ENCODE data around the gene SND1.

SND1 gene

GRCh38 chr7:127812540-127812939 is 160.5 kb downstream of the SND1 start:
- H3K4me1 ChIP-seq: peaks cover 9 to 46% (median 18%) of the 10 kb centered on the region in 10 experiments; a peak in 19 of 20 replicates

DNA sequence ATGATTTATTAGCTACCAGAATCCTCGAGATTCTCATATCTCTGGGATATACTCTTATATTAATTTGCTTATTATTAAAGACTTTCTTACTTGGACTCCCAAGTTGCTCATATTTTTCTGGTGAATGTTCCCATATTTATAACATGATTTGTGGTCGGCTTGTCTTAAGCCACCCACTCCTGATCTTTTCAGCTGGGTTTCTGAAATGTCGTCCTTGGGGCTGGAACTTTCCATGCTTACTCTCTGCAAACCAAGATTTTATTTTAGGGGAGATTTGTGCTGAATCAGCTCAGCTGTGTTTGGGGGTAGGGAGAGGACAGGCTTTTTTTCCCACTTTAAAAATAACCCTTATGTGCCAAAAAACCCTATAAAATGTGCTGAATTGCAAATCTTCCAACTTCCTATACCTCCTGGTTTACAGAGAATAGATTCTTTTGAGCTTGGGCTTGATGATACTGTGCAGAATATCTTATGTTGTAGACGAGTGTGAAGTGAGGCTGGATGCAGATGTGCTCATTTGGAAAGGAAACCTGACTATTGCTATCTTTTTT is 162.1 kb downstream of the SND1 start:
- Histone ChIP-seq H3K36me3 (peaks cover 20 to 74% (median 67%) of the 10 kb centered on the region in 11 experiments), H3K4me2 (peak overlapping the region in 3 of 11 experiments; percentile 66 to 79 (median 74); a peak in 6 of 22 replicates), H3K27ac (no peak overlapping the region), H3K27me3 (no peaks in the 10 kb centered on the region), H4K20me1 (peaks cover 4 to 98% (median 77%) of the 10 kb centered on the region in 11 experiments; a peak in 18 of 22 replicates), H3K9me3 (replicated peaks in 1 of 11) (no peaks in the 10 kb centered on the region), H3K4me3 (no peak overlapping the region), H3K9ac (0 out of 22 replicates have a peak overlapping the region, but pooled peaks of 1 of the 11 experiments have one; percentile 5), H3K4me1 (peaks cover 8 to 58% (median 11%) of the 10 kb centered on the region in 10 experiments)
- no peak for TF ChIP-seq Cebpa-rat (IDR thresholded peaks at IDR 0.05)

More at GRCh38 chr7:127812540-127812939, 160.5 kb downstream of the SND1 start:
- no peaks in the 10 kb centered on the region for H3K27me3 ChIP-seq
- 0 out of 22 replicates have a peak overlapping the region, but pooled peaks of 1 of the 11 experiments have one; percentile 66 for H3K4me2 ChIP-seq
- H3K36me3 ChIP-seq: peaks cover 35 to 89% (median 78%) of the 10 kb centered on the region in 11 experiments
- no peak overlapping the region for H3K4me3 ChIP-seq
- no peak overlapping the region for H3K27ac ChIP-seq
- no peaks in the 10 kb centered on the region for H3K9me3 ChIP-seq (replicated peaks in 1 of 11)
- no peak for TF ChIP-seq Cebpa-rat (IDR thresholded peaks at IDR 0.05)
- no peak overlapping the region for H3K9ac ChIP-seq
- peaks cover 6 to 93% (median 66%) of the 10 kb centered on the region in 11 experiments; a peak in 16 of 22 replicates for H4K20me1 ChIP-seq

DNA sequence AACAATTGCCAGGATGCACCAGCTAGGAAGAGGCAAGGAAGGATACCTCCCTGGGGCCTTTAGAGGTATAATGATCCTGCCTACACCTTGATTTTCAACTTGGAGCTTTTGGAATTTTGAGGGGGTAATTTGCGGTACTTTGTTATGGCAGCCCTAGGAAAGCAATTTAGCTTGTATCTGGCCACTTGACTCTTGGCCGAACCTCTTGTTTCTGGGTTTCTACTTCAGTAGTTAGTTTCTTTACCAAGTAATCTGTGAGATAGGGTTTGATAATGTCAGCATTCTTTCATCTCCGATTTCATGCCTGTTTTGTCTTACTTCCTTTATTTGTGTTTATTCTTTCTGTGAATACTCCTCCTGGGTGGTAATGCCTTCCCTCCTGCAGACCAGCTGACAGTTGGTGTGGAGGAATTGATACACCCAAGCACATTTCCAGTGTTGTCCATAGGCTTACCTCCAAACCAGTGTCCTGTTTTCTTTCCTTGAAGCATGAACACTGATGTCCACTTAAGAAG is 163.7 kb downstream of the SND1 start:
- Histone ChIP-seq H3K36me3 (peaks cover 9 to 61% (median 52%) of the 10 kb centered on the region in 11 experiments; a peak in 21 of 22 replicates), H3K27ac (no peak overlapping the region), H4K20me1 (peaks cover 0 to 98% (median 85%) of the 10 kb centered on the region in 11 experiments; a peak in 16 of 22 replicates), H3K4me3 (no peak overlapping the region), H3K4me2 (peak overlapping the region in 3 of 11 experiments; percentile 66 to 79 (median 74); a peak in 6 of 22 replicates), H3K27me3 (no peaks in the 10 kb centered on the region), H3K4me1 (peaks cover 14 to 74% (median 20%) of the 10 kb centered on the region in 10 experiments), H3K9ac (no peak overlapping the region), H3K9me3 (replicated peaks in 1 of 11) (no peaks in the 10 kb centered on the region)
- TF ChIP-seq Cebpa-rat (IDR thresholded peaks at IDR 0.05): no peak

GRCh38 chr7:127816354-127817190 is 164.6 kb downstream of the SND1 start:
- no peak overlapping the region for H3K4me2 ChIP-seq
- H3K27ac ChIP-seq: no peak overlapping the region
- H3K9ac ChIP-seq: no peak overlapping the region
- H4K20me1 ChIP-seq: peaks cover 0 to 97% (median 81%) of the 10 kb centered on the region in 11 experiments; a peak in 16 of 22 replicates
- no peaks in the 10 kb centered on the region for H3K27me3 ChIP-seq
- H3K9me3 ChIP-seq (replicated peaks in 1 of 11): no peaks in the 10 kb centered on the region
- H3K4me3 ChIP-seq: no peak overlapping the region
- TF ChIP-seq Cebpa-rat (IDR thresholded peaks at IDR 0.05): no peak
- peaks cover 16 to 82% (median 26%) of the 10 kb centered on the region in 10 experiments for H3K4me1 ChIP-seq
- peaks cover 9 to 59% (median 47%) of the 10 kb centered on the region in 11 experiments; a peak in 20 of 22 replicates for H3K36me3 ChIP-seq

DNA sequence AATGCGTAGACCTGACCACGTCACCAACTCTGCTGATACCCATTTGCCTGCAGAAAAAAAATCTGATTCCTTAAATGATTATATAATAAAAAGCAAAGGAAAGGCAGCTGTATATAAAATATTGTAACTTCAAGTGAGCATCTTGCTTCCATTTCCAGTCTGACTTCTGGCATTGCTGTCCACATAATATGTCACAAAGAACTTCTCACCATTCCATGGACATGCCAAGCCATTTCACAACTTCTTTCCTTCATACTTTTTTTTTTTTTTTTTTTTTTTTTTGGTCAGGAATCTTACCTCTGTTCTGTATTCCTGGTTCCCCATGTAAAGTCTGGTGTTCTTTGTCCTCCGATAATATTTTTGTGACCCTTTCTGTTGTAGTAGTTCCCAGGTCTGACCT is 165.5 kb downstream of the SND1 start:
- Histone ChIP-seq H3K9me3 (replicated peaks in 1 of 11) (no peaks in the 10 kb centered on the region), H3K36me3 (peaks cover 9 to 51% (median 39%) of the 10 kb centered on the region in 11 experiments; a peak in 20 of 22 replicates), H3K9ac (no peak overlapping the region), H3K4me1 (peaks cover 21 to 80% (median 30%) of the 10 kb centered on the region in 10 experiments), H4K20me1 (peaks cover 0 to 94% (median 72%) of the 10 kb centered on the region in 11 experiments; a peak in 16 of 22 replicates), H3K27ac (no peak overlapping the region), H3K27me3 (no peaks in the 10 kb centered on the region), H3K4me2 (no peak overlapping the region), H3K4me3 (no peak overlapping the region)
- TF ChIP-seq Cebpa-rat (IDR thresholded peaks at IDR 0.05): no peak

- Histone ChIP-seq H3K4me3 (no peak overlapping the region), H3K4me1 (peaks cover 29 to 79% (median 38%) of the 10 kb centered on the region in 10 experiments), H3K36me3 (peaks cover 9 to 43% (median 32%) of the 10 kb centered on the region in 11 experiments; a peak in 18 of 22 replicates), H4K20me1 (peaks cover 0 to 94% (median 71%) of the 10 kb centered on the region in 11 experiments; a peak in 15 of 22 replicates), H3K9me3 (replicated peaks in 1 of 11) (no peaks in the 10 kb centered on the region), H3K9ac (no peak overlapping the region), H3K27me3 (no peaks in the 10 kb centered on the region), H3K27ac (no peak overlapping the region), H3K4me2 (peak overlapping the region in 4 of 11 experiments; percentile 60 to 75 (median 66); a peak in 7 of 22 replicates)
- 0 out of 22 replicates have a peak, but pooled peaks of 1 of the 11 experiments have one; percentile 11 for TF ChIP-seq Cebpa-rat (IDR thresholded peaks at IDR 0.05)
Observed at GRCh38 chr7:127818306-127818705, 166.3 kb downstream of the SND1 start.

DNA sequence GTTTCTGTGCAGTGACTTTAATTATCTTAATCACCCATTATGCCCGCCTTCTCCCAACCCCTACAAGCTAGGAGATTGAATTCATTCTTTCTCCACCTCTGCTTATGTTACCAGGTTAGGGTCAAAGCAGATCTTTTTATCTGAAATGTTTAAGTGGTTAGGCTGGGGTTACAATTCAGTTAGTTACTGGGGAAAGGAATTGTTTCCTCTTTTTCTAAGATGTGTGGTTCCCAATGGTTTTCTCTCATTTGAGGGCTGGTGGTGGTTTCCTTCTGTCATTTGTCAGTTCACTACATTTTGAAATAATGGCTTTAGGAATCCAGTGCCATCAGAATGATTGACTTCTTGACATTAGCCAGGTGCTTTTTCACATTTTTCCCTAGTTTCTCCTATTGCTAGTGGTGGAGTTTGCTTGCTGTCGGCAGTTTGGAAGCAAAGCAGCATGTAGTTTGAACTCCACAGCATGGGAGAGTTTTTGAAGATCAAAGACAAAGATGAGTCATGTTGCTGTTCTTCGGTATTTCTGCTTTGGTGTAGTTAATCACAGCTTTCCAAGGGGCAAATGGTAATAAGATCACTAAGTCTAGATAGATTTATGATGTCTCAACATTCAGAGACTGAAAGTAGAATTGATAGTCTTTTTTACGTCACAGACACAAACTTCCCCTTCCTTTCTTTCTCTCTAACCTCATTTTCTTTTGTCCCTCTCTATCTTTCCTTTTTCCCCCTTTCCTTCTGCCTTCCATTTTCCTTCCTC is 168.2 kb downstream of the SND1 start:
- Histone ChIP-seq H3K9me3 (replicated peaks in 1 of 11) (no peaks in the 10 kb centered on the region), H3K4me1 (peaks cover 32 to 64% (median 41%) of the 10 kb centered on the region in 10 experiments), H3K9ac (0 out of 22 replicates have a peak overlapping the region, but pooled peaks of 1 of the 11 experiments have one; percentile 1), H3K4me3 (no peak overlapping the region), H3K4me2 (peak overlapping the region; percentile 21 to 75 (median 53)), H3K27ac (peak overlapping the region in 10 of 11 experiments; percentile 21 to 59 (median 38); a peak in 19 of 22 replicates), H4K20me1 (peaks cover 0 to 85% (median 57%) of the 10 kb centered on the region in 11 experiments; a peak in 15 of 22 replicates), H3K27me3 (no peaks in the 10 kb centered on the region), H3K36me3 (peaks cover 9 to 32% (median 26%) of the 10 kb centered on the region in 11 experiments; a peak in 18 of 22 replicates)
- no peak for TF ChIP-seq Cebpa-rat (IDR thresholded peaks at IDR 0.05)

GRCh38 chr7:127820732-127821085 is 168.7 kb downstream of the SND1 start:
- no peaks in the 10 kb centered on the region for H3K27me3 ChIP-seq
- peak overlapping the region in 10 of 11 experiments; percentile 21 to 59 (median 38); a peak in 19 of 22 replicates for H3K27ac ChIP-seq
- no peak overlapping the region for H3K9ac ChIP-seq
- TF ChIP-seq Cebpa-rat (IDR thresholded peaks at IDR 0.05): no peak
- peaks cover 0 to 85% (median 51%) of the 10 kb centered on the region in 11 experiments; a peak in 15 of 22 replicates for H4K20me1 ChIP-seq
- H3K4me1 ChIP-seq: peaks cover 32 to 58% (median 41%) of the 10 kb centered on the region in 10 experiments
- H3K4me2 ChIP-seq: peak overlapping the region; percentile 21 to 75 (median 53)
- no peaks in the 10 kb centered on the region for H3K9me3 ChIP-seq (replicated peaks in 1 of 11)
- no peak overlapping the region for H3K4me3 ChIP-seq
- peaks cover 8 to 31% (median 22%) of the 10 kb centered on the region in 11 experiments; a peak in 19 of 22 replicates for H3K36me3 ChIP-seq
